ENCODE measurements around the gene PXMP4.

PXMP4 gene

DNA sequence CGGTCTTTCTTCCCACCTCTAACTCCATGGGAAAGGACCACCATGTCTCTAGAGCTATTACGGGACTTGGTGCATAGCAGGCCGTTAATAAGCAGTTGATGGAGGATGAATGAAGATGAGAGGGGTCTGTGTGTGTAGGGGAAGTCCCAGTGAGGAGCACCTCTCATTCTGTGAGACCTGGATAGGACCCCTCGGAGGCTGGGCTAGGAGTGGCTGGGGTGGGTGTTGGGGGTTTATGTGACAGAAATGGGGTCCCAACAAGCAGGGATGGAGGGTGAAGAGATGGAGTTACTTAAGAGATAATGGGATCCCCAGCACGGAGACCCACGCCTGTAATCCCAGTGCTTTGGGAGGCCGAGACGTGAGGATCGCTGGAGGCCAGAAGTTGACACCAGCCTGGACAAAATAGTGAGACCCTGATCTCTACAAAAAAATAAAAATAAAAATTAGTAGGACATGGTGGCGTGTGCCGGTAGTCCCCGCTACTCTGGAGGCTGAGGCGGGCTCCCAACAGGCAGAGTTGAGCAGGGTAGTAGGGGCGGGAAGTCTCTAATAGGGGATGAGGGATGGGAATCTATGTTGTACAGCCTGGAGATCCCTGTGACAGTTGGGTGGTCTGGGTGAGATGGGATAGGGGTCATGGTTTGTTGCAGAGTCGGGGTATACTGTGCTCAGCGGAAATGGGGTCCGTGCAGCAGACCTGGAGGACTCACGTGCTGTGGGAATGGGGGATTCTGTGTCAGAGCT, 11.0 kb upstream of the PXMP4 start:
- no peak for DNase-seq

DNA sequence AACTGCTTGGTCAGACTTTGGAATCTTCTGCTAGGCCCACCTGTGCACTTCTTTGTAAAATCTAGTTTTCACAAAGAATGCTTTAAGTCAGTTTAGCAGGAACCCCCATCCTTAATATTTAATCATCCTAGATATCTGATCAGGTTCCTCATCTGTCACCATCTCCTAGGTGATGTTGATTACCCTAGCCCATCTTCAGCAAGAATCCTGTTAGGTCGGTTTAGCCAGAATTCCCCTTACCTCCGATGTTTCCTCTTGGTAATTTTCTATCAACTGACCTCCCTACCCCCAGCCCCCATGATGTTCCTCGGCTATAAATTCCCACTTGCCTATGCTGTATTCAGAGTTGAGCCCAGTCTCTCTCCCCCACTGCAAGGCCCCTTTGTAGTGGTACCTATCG, 9.0 kb upstream of the PXMP4 start:
- no peak for DNase-seq

DNA sequence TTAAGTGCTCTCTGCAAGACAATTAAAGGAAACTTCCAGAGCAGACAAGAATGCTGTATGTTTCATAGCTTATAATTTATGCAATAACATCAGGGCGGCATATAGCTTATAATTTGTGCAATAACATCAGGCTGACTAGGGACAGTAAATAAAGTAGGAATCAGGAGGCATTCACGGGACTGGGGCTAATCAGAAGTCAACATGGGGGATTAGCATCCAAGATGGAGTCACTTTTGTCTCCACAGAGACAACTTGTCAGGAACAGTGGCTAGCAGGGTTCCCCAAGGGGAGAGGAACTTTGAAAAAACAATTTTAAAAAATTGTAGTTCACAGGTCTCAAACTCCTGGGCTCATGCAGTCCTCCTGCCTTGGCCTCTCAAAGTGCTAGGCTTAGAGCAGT, 8.4 kb upstream of the PXMP4 start:
- no peak for DNase-seq

DNA sequence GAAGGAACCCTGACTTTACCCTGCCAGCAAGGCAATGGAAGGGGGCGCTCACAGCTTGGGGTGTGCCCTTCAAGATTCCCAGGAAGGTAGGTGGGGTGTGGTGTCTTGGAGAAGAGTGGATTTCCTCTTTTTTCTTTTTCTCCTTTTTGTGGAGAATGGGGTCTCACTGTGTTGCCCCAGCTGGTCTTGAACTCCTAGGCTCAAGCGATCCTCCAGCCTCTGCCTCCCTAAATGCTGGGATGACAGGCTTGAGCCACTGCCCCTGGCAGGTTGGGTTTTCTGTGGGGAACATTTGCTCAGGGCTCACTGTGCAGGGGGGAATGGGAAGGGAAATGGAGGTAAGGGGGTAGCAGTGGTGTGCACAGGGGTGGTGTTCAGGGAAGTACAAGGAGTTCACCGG, 7.7 kb upstream of the PXMP4 start:
- DNase-seq: no peak

- DNase-seq: no peak
These were observed 7.0 kb upstream of the PXMP4 start for GRCh38 chr20:33727115-33727479.

DNA sequence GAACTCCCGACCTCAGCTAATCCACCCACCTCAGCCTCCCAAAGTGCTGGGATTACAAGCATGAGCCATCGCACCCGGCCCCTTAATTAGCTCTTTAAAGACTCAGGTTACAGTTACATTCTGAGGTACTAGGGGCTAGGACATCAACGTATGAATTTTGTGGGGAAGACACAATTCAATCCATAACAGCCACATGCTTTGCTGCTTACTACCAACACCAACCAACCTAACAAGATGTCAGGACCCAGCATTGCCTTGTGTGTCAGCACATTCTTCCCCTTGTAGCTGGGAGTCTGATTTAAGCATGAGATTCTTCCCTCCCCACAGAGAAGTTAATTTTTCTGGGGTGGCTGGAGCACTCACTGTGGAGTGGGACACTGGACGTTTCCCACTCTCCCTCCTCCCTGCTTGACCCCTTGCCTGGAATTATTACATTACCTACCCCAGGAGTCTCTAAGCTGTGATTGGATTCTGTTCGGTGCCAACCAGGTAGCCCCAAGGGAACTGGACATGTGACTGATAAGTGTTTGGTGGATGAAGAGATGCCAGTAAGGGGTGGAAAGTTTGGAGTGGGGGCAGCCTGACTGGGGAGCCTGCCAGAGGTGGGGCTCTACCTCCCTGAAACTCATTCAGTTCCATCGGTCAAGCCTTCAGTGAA, 5.6 kb upstream of the PXMP4 start:
- DNase-seq: no peak

DNA sequence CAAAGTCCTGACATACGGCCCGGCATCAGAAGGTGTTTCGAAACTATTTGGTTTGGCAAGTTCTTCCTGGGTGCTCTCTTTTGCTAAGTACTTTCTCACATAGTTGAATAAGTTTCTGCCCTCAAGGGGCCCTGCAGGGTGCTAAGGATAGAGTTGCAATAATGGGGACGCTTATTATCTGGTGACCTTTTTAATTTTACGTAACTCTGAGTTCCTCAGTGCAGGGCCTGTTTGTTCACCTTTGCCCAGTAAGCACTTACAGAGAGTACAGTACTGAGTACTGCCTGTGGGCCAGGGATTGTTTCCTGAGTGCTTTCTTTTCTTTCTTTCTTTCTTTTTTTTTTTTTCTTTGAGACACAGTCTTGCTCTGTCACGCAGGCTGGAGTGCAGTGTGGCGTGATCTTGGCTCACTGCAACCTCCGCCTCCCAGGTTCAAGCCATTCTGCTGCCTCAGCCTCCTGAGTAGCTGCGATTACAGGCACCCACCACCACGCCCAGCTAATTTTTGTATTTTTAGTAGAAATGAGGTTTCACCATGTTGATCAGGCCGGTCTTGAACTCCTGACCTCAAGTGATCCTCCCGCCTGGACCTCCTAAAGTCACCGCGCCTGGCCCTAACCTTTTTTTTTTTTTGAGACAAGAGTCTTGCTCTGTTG, 4.5 kb upstream of the PXMP4 start:
- DNase-seq: no peak

GRCh38 chr20:33721391-33722140, 1.5 kb upstream of the PXMP4 start:
- no peak for DNase-seq

- no peak for DNase-seq
These were observed 677 bp downstream of the PXMP4 start for GRCh38 chr20:33719277-33719988.

GRCh38 chr20:33716498-33716897, 3.6 kb downstream of the PXMP4 start:
- no peak for DNase-seq

- no peak for DNase-seq
These were observed 6.2 kb downstream of the PXMP4 start for GRCh38 chr20:33713865-33714367.

DNA sequence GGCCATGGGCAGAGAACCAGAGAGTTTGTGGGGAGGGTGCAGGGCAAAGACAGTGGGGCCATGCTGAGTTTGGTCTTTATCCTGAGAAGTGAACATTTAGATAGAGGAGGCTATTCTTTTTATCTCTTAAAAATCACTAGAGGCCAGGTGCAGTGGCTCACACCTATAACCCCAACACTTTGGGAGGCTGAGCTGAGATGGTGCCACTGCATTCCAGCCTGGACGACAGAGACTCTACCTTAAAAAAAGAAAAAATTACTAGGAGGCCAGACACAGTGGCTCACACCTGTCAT, 8.7 kb downstream of the PXMP4 start:
- no peak for DNase-seq

DNA sequence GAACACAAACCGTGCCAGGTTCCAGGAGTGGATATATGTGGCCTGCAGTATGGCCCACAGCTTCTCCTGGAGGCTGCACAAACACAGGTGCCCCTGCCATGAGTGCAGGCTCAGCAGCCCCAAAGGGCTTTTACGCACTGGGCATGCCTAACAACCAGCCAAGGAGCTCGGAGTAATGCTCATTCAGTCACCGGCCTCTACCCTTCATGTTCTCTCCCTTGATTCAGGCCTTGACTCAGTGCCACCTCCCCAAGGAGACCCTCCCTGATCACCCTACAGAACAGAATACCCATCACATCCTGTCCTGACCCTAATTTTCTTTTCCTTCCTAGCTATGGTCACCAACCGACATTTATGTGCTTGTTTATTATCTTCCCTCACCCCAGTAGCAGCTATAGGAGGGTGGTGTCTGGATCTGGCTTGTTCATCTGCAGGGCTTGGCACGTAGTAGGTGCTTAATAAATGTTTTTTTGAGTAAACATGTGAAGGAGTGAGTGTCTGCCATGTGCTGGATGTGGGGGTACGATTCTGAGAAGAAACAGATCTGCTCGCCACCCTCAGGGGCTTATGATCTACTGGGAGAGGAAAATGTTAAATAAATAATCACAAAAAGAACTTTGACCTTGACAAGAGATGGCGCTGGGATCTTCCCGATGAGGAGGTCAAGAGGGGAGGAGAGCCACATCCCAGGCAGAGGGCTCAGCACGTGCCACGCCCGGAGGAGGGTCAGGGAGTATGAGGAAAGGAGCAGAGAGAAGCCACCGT, 9.2 kb downstream of the PXMP4 start:
- DNase-seq: no peak

- no peak for DNase-seq
These were observed 10.1 kb downstream of the PXMP4 start for GRCh38 chr20:33709905-33710541.

DNA sequence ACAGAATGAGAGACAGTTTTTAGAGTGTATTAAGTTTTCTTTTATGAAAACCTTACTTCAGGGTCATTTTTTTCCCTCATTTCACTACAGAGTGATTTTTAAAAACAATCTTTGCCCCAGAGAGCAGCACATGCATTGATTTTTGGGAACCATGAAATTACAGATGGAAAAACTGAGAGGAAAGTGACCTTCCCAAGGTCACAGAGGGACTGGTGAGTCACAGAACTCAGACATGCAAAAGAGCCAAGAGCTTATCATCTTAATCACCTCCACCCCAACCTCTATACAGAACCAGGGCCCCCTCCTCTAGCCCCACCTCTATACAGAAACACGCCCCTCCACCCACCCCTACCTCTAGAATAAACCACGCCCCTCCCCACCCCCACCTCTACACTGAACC, 10.7 kb downstream of the PXMP4 start:
- DNase-seq: no peak

GRCh38 chr20:33707668-33708067, 12.4 kb downstream of the PXMP4 start:
- no peak for DNase-seq

DNA sequence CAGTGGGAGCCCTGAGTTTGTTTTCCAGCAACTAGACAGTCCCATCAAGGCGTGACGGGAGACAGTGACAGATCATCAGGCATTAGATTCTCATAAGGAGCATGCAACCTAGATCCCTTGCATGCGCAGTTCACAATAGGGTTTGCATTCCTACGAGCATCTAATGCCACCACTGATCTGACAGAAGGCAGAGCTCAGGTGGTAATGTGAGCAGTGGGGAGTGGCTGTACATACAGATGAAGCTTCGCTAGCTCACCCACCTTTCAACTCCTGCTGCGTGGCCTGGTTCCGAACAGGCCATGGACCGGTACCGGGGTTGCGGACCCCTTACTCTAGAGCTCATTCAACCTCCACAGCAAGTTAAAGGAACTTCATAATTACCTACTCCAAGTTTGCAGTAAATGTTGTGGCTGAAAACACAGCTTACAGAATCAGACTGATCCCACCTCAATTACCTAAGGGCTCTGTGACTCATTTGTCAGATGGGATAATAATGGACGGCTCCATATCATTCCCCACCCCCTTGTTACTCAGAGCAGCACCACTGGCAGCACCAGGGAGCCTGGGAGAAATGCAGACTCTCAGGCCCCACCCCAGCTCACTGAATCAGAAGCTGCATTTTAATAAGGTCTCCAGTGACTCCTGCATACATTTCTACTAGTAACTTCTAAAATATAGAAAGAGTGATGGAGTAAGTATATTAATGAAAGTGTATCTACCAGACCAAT, 15.7 kb downstream of the PXMP4 start:
- peak; percentile 34 for DNase-seq

DNA sequence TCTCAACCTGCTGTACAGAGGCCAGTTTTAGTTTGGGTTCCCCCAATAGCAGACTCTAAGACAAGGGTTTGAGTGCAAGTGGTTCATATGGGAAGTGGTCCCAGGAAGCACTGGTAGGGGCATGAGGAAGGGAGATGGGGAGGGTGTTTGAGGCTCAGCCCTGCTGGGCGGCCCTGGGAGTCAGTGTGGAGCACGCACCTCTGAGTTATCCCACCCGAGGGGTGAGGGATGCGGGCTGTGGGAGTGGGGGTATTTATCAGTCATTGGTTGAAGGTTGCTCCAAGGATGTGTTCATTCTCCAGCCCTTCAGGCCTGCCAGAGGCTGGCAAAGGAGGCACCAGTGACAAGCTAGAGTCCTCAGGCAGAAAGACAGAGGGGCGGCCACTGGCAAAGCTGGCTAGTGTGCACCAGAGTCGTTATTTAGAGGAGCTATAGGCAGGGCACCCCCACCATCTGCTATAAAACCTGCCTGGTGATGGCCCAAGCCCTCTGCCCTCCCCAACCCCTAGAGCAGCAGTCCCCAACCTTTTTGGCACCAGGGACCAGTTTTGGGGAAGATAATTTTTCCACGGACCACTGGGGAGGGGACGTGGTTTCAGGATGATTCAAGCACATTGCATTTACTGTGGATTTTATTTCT, 16.5 kb downstream of the PXMP4 start:
- DNase-seq: no peak

DNA sequence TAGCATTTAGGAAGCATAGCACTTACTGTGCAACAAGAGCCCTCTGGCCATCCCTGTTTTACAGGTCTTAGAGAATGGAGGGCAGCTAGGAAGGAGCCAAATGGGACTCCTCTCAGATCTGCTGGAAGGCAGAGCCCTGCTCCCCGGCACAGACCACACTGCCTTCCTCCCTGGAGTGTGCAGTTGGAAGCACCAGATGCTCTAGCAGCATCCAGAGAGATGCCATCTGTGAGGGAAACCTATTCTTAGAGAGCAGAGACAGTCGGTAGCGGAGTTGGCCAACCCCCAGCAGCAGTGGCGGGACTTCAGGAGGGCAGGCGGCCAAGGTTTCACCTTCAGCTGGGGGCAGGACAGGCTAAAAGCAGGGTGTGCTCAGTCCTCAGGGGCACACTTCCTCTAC, 17.2 kb downstream of the PXMP4 start:
- DNase-seq: no peak
